CD14-positive monocyte (primary cell): ENCODE data around the gene IGF2BP2. TPM values are rescaled to one million over a fixed set of nuclear protein-coding genes. Genes with fewer than 3 reads are reported as not detected.

Experiments used
- DNase-seq, 3 donors: peaks; one replicate each; pipeline ENCODE4 v3.0.0-alpha.2; 2011 to 2022
- H2AFZ ChIP-seq: 2 replicates; pipeline ENCODE4 v1.6.0; 2012; ENCODE audit warnings: mild to moderate bottlenecking, low read depth, low read length, inconsistent platforms; ENCODE audit not compliant: insufficient read depth, poor library complexity, severe bottlenecking
- H3K27ac ChIP-seq, 2 donors: 1 replicate in 1 of 2; 2 replicates in 1 of 2; pipeline ENCODE4 v1.5.1; 2012 to 2013; ENCODE audit warnings: low read length in 2 of 2, control low read depth in 1 of 2, inconsistent platforms in 1 of 2, low read depth in 1 of 2, mild to moderate bottlenecking in 1 of 2
- H3K27me3 ChIP-seq, 2 donors: one replicate each; pipeline versions ENCODE4 v1.6.0 to v1.6.1; 2011 to 2013; ENCODE audit warnings: low read length in 2 of 2; ENCODE audit not compliant: control insufficient read depth in 2 of 2, insufficient read depth in 2 of 2
- H3K36me3 ChIP-seq, 2 donors: replicated peaks in 1 of 2; 1 replicate in 1 of 2; 2 replicates in 1 of 2; pipeline versions ENCODE4 v1.5.1 to v1.6.1; 2012 to 2013; ENCODE audit warnings: low read length in 2 of 2, control low read depth in 1 of 2, inconsistent platforms in 1 of 2, mild to moderate bottlenecking in 1 of 2; ENCODE audit not compliant: insufficient read depth in 2 of 2, control insufficient read depth in 1 of 2
- H3K4me1 ChIP-seq, 2 donors: 1 replicate in 1 of 2; 2 replicates in 1 of 2; pipeline versions ENCODE4 v1.5.1 to v1.6.1; 2012 to 2013; ENCODE audit warnings: low read length in 2 of 2, control low read depth in 1 of 2, inconsistent platforms in 1 of 2, mild to moderate bottlenecking in 1 of 2, moderate library complexity in 1 of 2; ENCODE audit not compliant: insufficient read depth in 2 of 2, control insufficient read depth in 1 of 2
- H3K4me2 ChIP-seq: replicated peaks from 2 replicates; pipeline ENCODE3; 2012; ENCODE audit warnings: low read length, moderate library complexity, mild to moderate bottlenecking; ENCODE audit not compliant: poor library complexity, severe bottlenecking; ENCODE audit errors: extremely low read depth
- H3K4me3 ChIP-seq, 3 experiments: fragments of 200-600 bp in 1 of 3; sonication (generic) in 1 of 3; replicated peaks in 1 of 3; 1 replicate in 2 of 3; 2 replicates in 1 of 3; pipeline ENCODE4 v1.5.1; 2011 to 2013; ENCODE audit warnings: low read length in 3 of 3, mild to moderate bottlenecking in 3 of 3, control low read depth in 2 of 3, low read depth in 2 of 3, inconsistent platforms in 1 of 3, moderate library complexity in 1 of 3
- H3K79me2 ChIP-seq: 2 replicates; pipeline ENCODE4 v1.6.0; 2012; ENCODE audit warnings: mild to moderate bottlenecking, control low read depth, inconsistent platforms, low read length, moderate library complexity; ENCODE audit not compliant: insufficient read depth
- H3K9ac ChIP-seq: 2 replicates; pipeline ENCODE4 v1.6.0; 2017; ENCODE audit warnings: low read length, mild to moderate bottlenecking; ENCODE audit not compliant: insufficient read depth, poor library complexity, severe bottlenecking
- H3K9me3 ChIP-seq, 2 donors: replicated peaks in 1 of 2; 1 replicate in 1 of 2; 2 replicates in 1 of 2; pipeline versions ENCODE4 v1.5.1 to v1.6.1; 2012 to 2013; ENCODE audit warnings: low read length in 2 of 2, control low read depth in 1 of 2; ENCODE audit not compliant: control insufficient read depth in 1 of 2, insufficient read depth in 1 of 2
- H4K20me1 ChIP-seq: 2 replicates; pipeline ENCODE4 v1.6.0; 2012; ENCODE audit warnings: mild to moderate bottlenecking, low read length, control low read depth, moderate library complexity; ENCODE audit not compliant: insufficient read depth
- H3K27ac Mint-ChIP-seq, 7 donors: one replicate each; pipeline ENCODE4 v1.8.0; 2020; ENCODE audit warnings: mild to moderate bottlenecking in 7 of 7, mixed read lengths in 7 of 7, moderate library complexity in 6 of 7, inconsistent platforms in 2 of 7
- H3K27me3 Mint-ChIP-seq, 3 donors: one replicate each; pipeline ENCODE4 v1.8.0; 2021 to 2022; ENCODE audit warnings: low read depth in 3 of 3, mild to moderate bottlenecking in 3 of 3, mixed read lengths in 3 of 3, moderate library complexity in 3 of 3, inconsistent platforms in 1 of 3
- H3K36me3 Mint-ChIP-seq, 2 donors: one replicate each; pipeline ENCODE4 v1.8.0; 2020; ENCODE audit warnings: mixed read lengths in 2 of 2, inconsistent platforms in 1 of 2, mild to moderate bottlenecking in 1 of 2
- H3K4me1 Mint-ChIP-seq: one replicate; pipeline ENCODE4 v1.8.0; 2020; ENCODE audit warnings: mild to moderate bottlenecking, mixed read lengths
- H3K4me3 Mint-ChIP-seq, 2 donors: one replicate each; pipeline ENCODE4 v1.8.0; 2020; ENCODE audit warnings: mild to moderate bottlenecking in 2 of 2, mixed read lengths in 2 of 2, moderate library complexity in 1 of 2
- H3K9me3 Mint-ChIP-seq, 7 donors: one replicate each; pipeline ENCODE4 v1.8.0; 2020 to 2022; ENCODE audit warnings: mixed read lengths in 7 of 7, mild to moderate bottlenecking in 6 of 7, moderate library complexity in 6 of 7, inconsistent platforms in 2 of 7
- WGBS: methylation state at CpG from one replicate; pipeline ENCODE4 v1.1.5; 2013; ENCODE audit warnings: missing lambda C conversion rate; ENCODE audit not compliant: insufficient coverage; 5-methylcytosine and 5-hydroxymethylcytosine counted together
- intact Hi-C, 2 donors: fragments of 100-400 bp; cut with micrococcal nuclease; formaldehyde crosslinking; loops; one replicate each; pipeline versions ENCODE4 v1.15.0 to v1.15.1; 2023
- polyA plus RNA-seq, 3 donors: library from polyadenylated mRNA; depleted of rRNA in 1 of 3; unstranded in 2 of 3; stranded (reverse) in 1 of 3; fragments of 300-500 nt in 2 of 3; fragments of >200 nt in 1 of 3; fragmentation: Illumina TruSeq in 2 of 3; gene quantifications; 1 replicate in 2 of 3; 2 replicates in 1 of 3; pipeline ENCODE4 v1.2.3, GENCODE V29; 2012 to 2021
- TF ChIP-seq, protein P1 (sequence below): fragments of 200-600 bp; IDR thresholded peaks from one replicate; pipeline ENCODE4 v1.8.0; 2022; ENCODE audit warnings: antibody characterized with exemption, mild to moderate bottlenecking

The IGF2BP2 gene
- polyA plus RNA-seq, 3 donors, result 0.78 to 2.8 (median 1.00) TPM

DNA sequence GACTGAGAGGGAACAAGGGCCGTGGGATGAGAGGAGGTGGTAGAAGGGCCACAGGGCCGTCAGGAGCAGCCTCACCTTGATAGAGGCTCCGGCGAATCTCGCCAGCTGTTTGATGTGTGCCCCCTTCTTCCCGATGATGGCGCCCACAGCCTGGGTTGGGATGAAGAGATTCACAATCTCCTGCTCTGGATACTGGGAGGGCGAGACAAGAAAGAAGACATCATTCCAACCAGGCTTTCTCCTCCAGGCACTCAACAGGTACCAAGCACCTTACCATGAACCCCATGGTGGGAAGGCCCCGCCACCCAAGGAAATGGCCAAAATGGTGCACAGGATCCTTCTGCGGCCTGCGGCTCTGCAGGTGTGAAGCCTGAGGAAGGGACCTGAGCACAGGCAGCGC lies 167.6 kb downstream of the IGF2BP2 start:
- H3K4me1 ChIP-seq, result peaks cover 0 to 4% of the 10 kb centered on the region in 2 donors

GRCh38 chr3:185656321-185656840 lies 168.5 kb downstream of the IGF2BP2 start:
- peak overlapping the region in 1 of 7 donors; percentile 14 for H3K27ac Mint-ChIP-seq
- Histone ChIP-seq H3K27me3 (no peaks in the 10 kb centered on the region), H3K4me3 (no peak overlapping the region), H3K79me2 (no peaks in the 10 kb centered on the region), H3K4me1 (peaks cover 0 to 4% of the 10 kb centered on the region in 2 donors), H3K4me2 (no peak overlapping the region), H3K36me3 (peaks cover 27 to 55% of the 10 kb centered on the region in 2 donors), H2AFZ (no peak overlapping the region), H4K20me1 (no peaks in the 10 kb centered on the region), H3K9ac (no peak overlapping the region), H3K9me3 (no peaks in the 10 kb centered on the region), H3K27ac (no peak overlapping the region)
- peaks cover 0 to 2% (median 0%) of the 10 kb centered on the region in 3 donors for H3K27me3 Mint-ChIP-seq
- H3K36me3 Mint-ChIP-seq, result peaks cover 35 to 54% of the 10 kb centered on the region in 2 donors
- no peak overlapping the region for H3K4me3 Mint-ChIP-seq
- intact Hi-C loops, result loop anchor here in 1 of 2 donors (10.0 kb wide), 1 partner anchor 258 kb away; no protein-coding TSS in a partner anchor
- H3K4me1 Mint-ChIP-seq, result peaks cover 9% of the 10 kb centered on the region
- WGBS, result 94% methylated on average over 6 of the region's 8 CpGs
- TF ChIP-seq, protein P1, sequence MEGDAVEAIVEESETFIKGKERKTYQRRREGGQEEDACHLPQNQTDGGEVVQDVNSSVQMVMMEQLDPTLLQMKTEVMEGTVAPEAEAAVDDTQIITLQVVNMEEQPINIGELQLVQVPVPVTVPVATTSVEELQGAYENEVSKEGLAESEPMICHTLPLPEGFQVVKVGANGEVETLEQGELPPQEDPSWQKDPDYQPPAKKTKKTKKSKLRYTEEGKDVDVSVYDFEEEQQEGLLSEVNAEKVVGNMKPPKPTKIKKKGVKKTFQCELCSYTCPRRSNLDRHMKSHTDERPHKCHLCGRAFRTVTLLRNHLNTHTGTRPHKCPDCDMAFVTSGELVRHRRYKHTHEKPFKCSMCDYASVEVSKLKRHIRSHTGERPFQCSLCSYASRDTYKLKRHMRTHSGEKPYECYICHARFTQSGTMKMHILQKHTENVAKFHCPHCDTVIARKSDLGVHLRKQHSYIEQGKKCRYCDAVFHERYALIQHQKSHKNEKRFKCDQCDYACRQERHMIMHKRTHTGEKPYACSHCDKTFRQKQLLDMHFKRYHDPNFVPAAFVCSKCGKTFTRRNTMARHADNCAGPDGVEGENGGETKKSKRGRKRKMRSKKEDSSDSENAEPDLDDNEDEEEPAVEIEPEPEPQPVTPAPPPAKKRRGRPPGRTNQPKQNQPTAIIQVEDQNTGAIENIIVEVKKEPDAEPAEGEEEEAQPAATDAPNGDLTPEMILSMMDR, result no peak
- H3K9me3 Mint-ChIP-seq, result peaks cover 0 to 5% (median 0%) of the 10 kb centered on the region in 7 donors
- DNase-seq, result no peak

More for the DNA sequence above, 167.6 kb downstream of the IGF2BP2 start:
- Mint-ChIP-seq H3K27ac (peak overlapping the region in 2 of 7 donors; percentile 14 to 38), H3K36me3 (peaks cover 32 to 51% of the 10 kb centered on the region in 2 donors), H3K4me3 (no peak overlapping the region), H3K9me3 (peaks cover 0 to 5% (median 0%) of the 10 kb centered on the region in 7 donors), H3K4me1 (peaks cover 9% of the 10 kb centered on the region), H3K27me3 (peaks cover 0 to 1% (median 0%) of the 10 kb centered on the region in 3 donors)
- no peak for DNase-seq
- H3K9me3 ChIP-seq, result no peaks in the 10 kb centered on the region
- WGBS, result 100% methylated on average over 10 of the region's 12 CpGs
- H3K79me2 ChIP-seq, result no peaks in the 10 kb centered on the region
- H3K27me3 ChIP-seq, result no peaks in the 10 kb centered on the region
- H4K20me1 ChIP-seq, result no peaks in the 10 kb centered on the region
- intact Hi-C loops, result loop anchor here in 1 of 2 donors (10.0 kb wide), 1 partner anchor 258 kb away; no protein-coding TSS in a partner anchor
- H3K9ac ChIP-seq, result no peak overlapping the region
- no peak overlapping the region for H3K4me3 ChIP-seq
- no peak overlapping the region for H3K4me2 ChIP-seq
- H2AFZ ChIP-seq, result no peak overlapping the region
- H3K36me3 ChIP-seq, result peaks cover 27 to 55% of the 10 kb centered on the region in 2 donors
- no peak overlapping the region for H3K27ac ChIP-seq
- TF ChIP-seq, protein P1, result no peak
